Neural cell (in vitro differentiated cells): ENCODE results near the gene LRMDA. TPM values are rescaled to one million over a fixed set of nuclear protein-coding genes. Genes with fewer than 3 reads are reported as not detected.

Source experiments
- H2AFZ ChIP-seq: fragments of 200-600, 300-800 bp; sonication (generic), shearing (Covaris generic); 2 replicates; pipeline ENCODE4 v1.6.0; 2014; ENCODE audit warnings: low read depth, mild to moderate bottlenecking, antibody characterized with exemption, low read length, moderate library complexity
- H3F3A ChIP-seq: fragments of 200-600 bp; shearing (Covaris generic); 2 replicates; pipeline ENCODE4 v1.6.1; 2016; ENCODE audit warnings: mild to moderate bottlenecking, moderate library complexity, mixed read lengths, antibody characterized with exemption, low read length; ENCODE audit not compliant: insufficient read depth, poor library complexity, severe bottlenecking
- H3K27ac ChIP-seq: fragments of 200-600, 300-800 bp; sonication (generic), shearing (Covaris generic); 2 replicates; pipeline ENCODE4 v1.5.1; 2014; ENCODE audit warnings: mild to moderate bottlenecking, low read length, moderate library complexity
- H3K27me3 ChIP-seq: fragments of 300-800, 200-600 bp; sonication (generic), shearing (Covaris generic); 2 replicates; pipeline ENCODE4 v1.6.0; 2014; ENCODE audit warnings: mild to moderate bottlenecking, low read depth, low read length, moderate library complexity; ENCODE audit not compliant: insufficient read depth
- H3K36me3 ChIP-seq: fragments of 300-800, 200-600 bp; sonication (generic), shearing (Covaris generic); 2 replicates; pipeline ENCODE4 v1.5.1; 2014; ENCODE audit warnings: mild to moderate bottlenecking, antibody characterized with exemption, low read length, moderate library complexity; ENCODE audit not compliant: insufficient read depth
- H3K4me2 ChIP-seq: fragments of 300-800, 200-600 bp; sonication (generic), shearing (Covaris generic); 2 replicates; pipeline ENCODE4 v1.6.0; 2014; ENCODE audit warnings: mild to moderate bottlenecking, low read length
- H3K4me3 ChIP-seq: fragments of 300-800, 200-600 bp; sonication (generic), shearing (Covaris generic); 2 replicates; pipeline ENCODE4 v1.5.1; 2014; ENCODE audit warnings: mild to moderate bottlenecking, low read length, moderate library complexity
- H3K79me2 ChIP-seq: fragments of 200-600 bp; shearing (Covaris generic); replicated peaks from 2 replicates; pipeline ENCODE4 v1.6.0; 2014; ENCODE audit warnings: mild to moderate bottlenecking, low read length, moderate library complexity; ENCODE audit not compliant: insufficient read depth
- H3K9ac ChIP-seq: fragments of 300-800, 200-600 bp; sonication (generic), shearing (Covaris generic); 2 replicates; pipeline ENCODE4 v1.6.1; 2016; ENCODE audit warnings: mild to moderate bottlenecking, low read length, mixed read lengths
- H3K9me2 ChIP-seq: fragments of 200-600 bp; shearing (Covaris generic); 2 replicates; pipeline ENCODE4 v1.6.1; 2016; ENCODE audit warnings: mild to moderate bottlenecking, low read length, mixed read lengths; ENCODE audit not compliant: insufficient read depth
- H3K9me3 ChIP-seq: fragments of 200-600, 300-800 bp; sonication (generic), shearing (Covaris generic); 2 replicates; pipeline ENCODE4 v1.6.1; 2016; ENCODE audit warnings: mild to moderate bottlenecking, mixed run types, low read length, moderate library complexity, mixed read lengths
- H4K20me1 ChIP-seq: fragments of 200-600 bp; shearing (Covaris generic); 2 replicates; pipeline ENCODE4 v1.6.1; 2016; ENCODE audit warnings: mild to moderate bottlenecking, mixed run types; ENCODE audit not compliant: insufficient read depth
- EP300 ChIP-seq: fragments of 450-650 bp; conservative IDR thresholded peaks from 2 replicates; pipeline ENCODE4 v1.6.1; 2014; ENCODE audit warnings: antibody characterized with exemption, mild to moderate bottlenecking, moderate library complexity; ENCODE audit not compliant: poor library complexity, severe bottlenecking
- EZH2 ChIP-seq: fragments of 200-600, 300-800 bp; shearing (Covaris generic), sonication (generic); IDR thresholded peaks from 2 replicates; pipeline ENCODE4 v1.6.1; 2014; ENCODE audit warnings: antibody characterized with exemption, low read length, borderline replicate concordance, mild to moderate bottlenecking; ENCODE audit not compliant: insufficient read depth, poor library complexity, severe bottlenecking
- MXI1 ChIP-seq: fragments of 450-650 bp; conservative IDR thresholded peaks from 2 replicates; pipeline ENCODE4 v1.6.1; 2014; ENCODE audit warnings: antibody characterized with exemption, mild to moderate bottlenecking; ENCODE audit not compliant: poor library complexity, severe bottlenecking
- POLR2AphosphoS5 ChIP-seq: IDR thresholded peaks from 2 replicates; pipeline ENCODE4 v1.6.1; 2012
- RAD21 ChIP-seq: fragments of 450-650 bp; conservative IDR thresholded peaks from 2 replicates; pipeline ENCODE4 v1.6.1; 2014; ENCODE audit warnings: antibody characterized with exemption, mild to moderate bottlenecking, moderate library complexity
- SMC3 ChIP-seq: fragments of 450-650 bp; conservative IDR thresholded peaks from 2 replicates; pipeline ENCODE4 v1.6.1; 2014; ENCODE audit warnings: antibody characterized with exemption, mild to moderate bottlenecking, moderate library complexity; ENCODE audit not compliant: poor library complexity
- TAF1 ChIP-seq: IDR thresholded peaks from 2 replicates; pipeline ENCODE4 v1.6.1; 2012; ENCODE audit warnings: low read depth
- polyA plus RNA-seq: library from polyadenylated mRNA; depleted of rRNA; stranded (reverse); fragments of >200 nt; gene quantifications from 2 replicates; pipeline ENCODE4 v1.2.3, GENCODE V29; 2014
- TF ChIP-seq, protein P1 (sequence below): fragments of 450-650 bp; IDR thresholded peaks from 2 replicates; pipeline ENCODE4 v1.5.1; 2014; ENCODE audit warnings: antibody characterized with exemption, mild to moderate bottlenecking, moderate library complexity; ENCODE audit not compliant: poor library complexity, severe bottlenecking
- TF ChIP-seq, protein P2 (sequence below): IDR thresholded peaks from 2 replicates; pipeline ENCODE4 v1.6.1; 2012; ENCODE audit warnings: borderline replicate concordance

LRMDA gene
- polyA plus RNA-seq, 1 donor from 2014 or later, result 5.6 TPM

DNA sequence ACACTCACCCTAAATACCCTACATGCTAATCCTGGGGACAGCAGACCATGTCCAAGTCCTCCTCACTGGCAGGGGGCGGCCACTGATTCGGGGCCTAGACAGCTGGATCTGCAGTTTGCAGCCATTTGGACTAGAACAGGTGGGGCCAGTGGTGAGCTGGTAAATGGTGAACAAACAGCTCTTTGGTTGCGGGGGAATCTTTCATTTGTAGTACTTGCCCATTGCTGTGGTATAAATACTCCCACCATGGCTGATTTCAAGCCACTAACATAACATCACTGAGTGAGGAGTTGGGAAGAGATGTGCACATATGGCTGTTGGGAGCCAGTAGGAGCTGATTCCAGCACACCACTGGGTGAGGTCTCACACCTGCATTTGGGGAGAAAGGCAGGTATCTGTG is 43.3 kb upstream of the LRMDA start:
- Histone ChIP-seq H3K79me2 (peaks cover 10% of the 10 kb centered on the region), H3K4me3 (no peak overlapping the region), H3K27me3 (peaks cover 9% of the 10 kb centered on the region), H3K36me3 (no peaks in the 10 kb centered on the region), H3K9me2 (no peaks in the 10 kb centered on the region), H3F3A (no peaks in the 10 kb centered on the region), H3K4me2 (no peak overlapping the region), H3K9ac (no peak overlapping the region), H3K27ac (no peak overlapping the region), H4K20me1 (no peaks in the 10 kb centered on the region), H2AFZ (no peak overlapping the region), H3K9me3 (no peaks in the 10 kb centered on the region)
- TF ChIP-seq TAF1 (no peak), RAD21 (no peak), MXI1 (no peak), SMC3 (no peak), POLR2AphosphoS5 (no peak), EZH2 (no peak), EP300 (no peak)

DNA sequence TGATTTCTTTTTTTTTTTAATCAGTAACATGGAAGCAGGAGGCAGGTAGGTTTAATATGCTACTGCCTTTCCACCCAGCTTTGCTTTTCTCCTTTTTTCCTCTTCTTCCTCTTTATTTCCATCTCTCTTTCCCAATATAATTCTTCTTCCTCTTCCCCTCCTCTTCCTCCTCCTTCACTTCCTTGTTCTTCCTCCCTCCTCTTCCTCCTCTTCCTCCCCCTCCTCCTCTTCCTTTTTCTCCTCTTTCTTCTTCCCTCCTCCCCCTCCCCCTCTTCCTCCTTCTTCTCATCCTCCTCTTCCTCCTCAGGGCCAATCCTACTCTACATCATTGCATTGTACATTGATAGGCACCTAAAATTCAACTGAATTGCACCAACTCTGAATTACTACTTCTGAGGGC is 41.2 kb upstream of the LRMDA start:
- peaks cover 4% of the 10 kb centered on the region for H3K36me3 ChIP-seq
- peaks cover 31% of the 10 kb centered on the region for H3K79me2 ChIP-seq
- H4K20me1 ChIP-seq, result no peaks in the 10 kb centered on the region
- H3K9ac ChIP-seq, result no peak overlapping the region
- no peaks in the 10 kb centered on the region for H3K9me3 ChIP-seq
- no peaks in the 10 kb centered on the region for H3K9me2 ChIP-seq
- H3K4me2 ChIP-seq, result no peak overlapping the region
- H3K27me3 ChIP-seq, result peaks cover 27% of the 10 kb centered on the region
- no peak overlapping the region for H2AFZ ChIP-seq
- H3F3A ChIP-seq, result no peaks in the 10 kb centered on the region
- TF ChIP-seq POLR2AphosphoS5, result no peak
- TF ChIP-seq EP300, result no peak
- TF ChIP-seq, protein P1, sequence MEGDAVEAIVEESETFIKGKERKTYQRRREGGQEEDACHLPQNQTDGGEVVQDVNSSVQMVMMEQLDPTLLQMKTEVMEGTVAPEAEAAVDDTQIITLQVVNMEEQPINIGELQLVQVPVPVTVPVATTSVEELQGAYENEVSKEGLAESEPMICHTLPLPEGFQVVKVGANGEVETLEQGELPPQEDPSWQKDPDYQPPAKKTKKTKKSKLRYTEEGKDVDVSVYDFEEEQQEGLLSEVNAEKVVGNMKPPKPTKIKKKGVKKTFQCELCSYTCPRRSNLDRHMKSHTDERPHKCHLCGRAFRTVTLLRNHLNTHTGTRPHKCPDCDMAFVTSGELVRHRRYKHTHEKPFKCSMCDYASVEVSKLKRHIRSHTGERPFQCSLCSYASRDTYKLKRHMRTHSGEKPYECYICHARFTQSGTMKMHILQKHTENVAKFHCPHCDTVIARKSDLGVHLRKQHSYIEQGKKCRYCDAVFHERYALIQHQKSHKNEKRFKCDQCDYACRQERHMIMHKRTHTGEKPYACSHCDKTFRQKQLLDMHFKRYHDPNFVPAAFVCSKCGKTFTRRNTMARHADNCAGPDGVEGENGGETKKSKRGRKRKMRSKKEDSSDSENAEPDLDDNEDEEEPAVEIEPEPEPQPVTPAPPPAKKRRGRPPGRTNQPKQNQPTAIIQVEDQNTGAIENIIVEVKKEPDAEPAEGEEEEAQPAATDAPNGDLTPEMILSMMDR, result no peak
- no peak for TF ChIP-seq TAF1
- TF ChIP-seq, protein P2, sequence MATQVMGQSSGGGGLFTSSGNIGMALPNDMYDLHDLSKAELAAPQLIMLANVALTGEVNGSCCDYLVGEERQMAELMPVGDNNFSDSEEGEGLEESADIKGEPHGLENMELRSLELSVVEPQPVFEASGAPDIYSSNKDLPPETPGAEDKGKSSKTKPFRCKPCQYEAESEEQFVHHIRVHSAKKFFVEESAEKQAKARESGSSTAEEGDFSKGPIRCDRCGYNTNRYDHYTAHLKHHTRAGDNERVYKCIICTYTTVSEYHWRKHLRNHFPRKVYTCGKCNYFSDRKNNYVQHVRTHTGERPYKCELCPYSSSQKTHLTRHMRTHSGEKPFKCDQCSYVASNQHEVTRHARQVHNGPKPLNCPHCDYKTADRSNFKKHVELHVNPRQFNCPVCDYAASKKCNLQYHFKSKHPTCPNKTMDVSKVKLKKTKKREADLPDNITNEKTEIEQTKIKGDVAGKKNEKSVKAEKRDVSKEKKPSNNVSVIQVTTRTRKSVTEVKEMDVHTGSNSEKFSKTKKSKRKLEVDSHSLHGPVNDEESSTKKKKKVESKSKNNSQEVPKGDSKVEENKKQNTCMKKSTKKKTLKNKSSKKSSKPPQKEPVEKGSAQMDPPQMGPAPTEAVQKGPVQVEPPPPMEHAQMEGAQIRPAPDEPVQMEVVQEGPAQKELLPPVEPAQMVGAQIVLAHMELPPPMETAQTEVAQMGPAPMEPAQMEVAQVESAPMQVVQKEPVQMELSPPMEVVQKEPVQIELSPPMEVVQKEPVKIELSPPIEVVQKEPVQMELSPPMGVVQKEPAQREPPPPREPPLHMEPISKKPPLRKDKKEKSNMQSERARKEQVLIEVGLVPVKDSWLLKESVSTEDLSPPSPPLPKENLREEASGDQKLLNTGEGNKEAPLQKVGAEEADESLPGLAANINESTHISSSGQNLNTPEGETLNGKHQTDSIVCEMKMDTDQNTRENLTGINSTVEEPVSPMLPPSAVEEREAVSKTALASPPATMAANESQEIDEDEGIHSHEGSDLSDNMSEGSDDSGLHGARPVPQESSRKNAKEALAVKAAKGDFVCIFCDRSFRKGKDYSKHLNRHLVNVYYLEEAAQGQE, result no peak
- no peak for TF ChIP-seq EZH2
- TF ChIP-seq MXI1, result no peak
- TF ChIP-seq SMC3, result no peak
- TF ChIP-seq RAD21, result no peak
- no peak overlapping the region for H3K4me3 ChIP-seq
- H3K27ac ChIP-seq, result no peak overlapping the region
